NB4 (cell line): Measurements from ENCODE around the gene LRMDA.

ENCODE experiments used
- MAX ChIP-seq: IDR thresholded peaks from 2 replicates; pipeline ENCODE4 v1.6.1; 2011; ENCODE audit warnings: low read depth, low read length
- MYC ChIP-seq: IDR thresholded peaks from 2 replicates; pipeline ENCODE4 v1.6.1; 2011; ENCODE audit warnings: low read depth, low read length
- POLR2A ChIP-seq: IDR thresholded peaks from 2 replicates; pipeline ENCODE4 v1.6.1; 2011; ENCODE audit warnings: mild to moderate bottlenecking; ENCODE audit not compliant: insufficient read length; ENCODE audit errors: extremely low read depth
- TF ChIP-seq, protein P1 (sequence below): IDR thresholded peaks from one replicate; pipeline ENCODE4 v1.5.1; 2012; ENCODE audit warnings: low read depth, low read length

GRCh38 chr10:75392271-75392670 is 39.2 kb upstream of the LRMDA start:
- TF ChIP-seq, protein P1, sequence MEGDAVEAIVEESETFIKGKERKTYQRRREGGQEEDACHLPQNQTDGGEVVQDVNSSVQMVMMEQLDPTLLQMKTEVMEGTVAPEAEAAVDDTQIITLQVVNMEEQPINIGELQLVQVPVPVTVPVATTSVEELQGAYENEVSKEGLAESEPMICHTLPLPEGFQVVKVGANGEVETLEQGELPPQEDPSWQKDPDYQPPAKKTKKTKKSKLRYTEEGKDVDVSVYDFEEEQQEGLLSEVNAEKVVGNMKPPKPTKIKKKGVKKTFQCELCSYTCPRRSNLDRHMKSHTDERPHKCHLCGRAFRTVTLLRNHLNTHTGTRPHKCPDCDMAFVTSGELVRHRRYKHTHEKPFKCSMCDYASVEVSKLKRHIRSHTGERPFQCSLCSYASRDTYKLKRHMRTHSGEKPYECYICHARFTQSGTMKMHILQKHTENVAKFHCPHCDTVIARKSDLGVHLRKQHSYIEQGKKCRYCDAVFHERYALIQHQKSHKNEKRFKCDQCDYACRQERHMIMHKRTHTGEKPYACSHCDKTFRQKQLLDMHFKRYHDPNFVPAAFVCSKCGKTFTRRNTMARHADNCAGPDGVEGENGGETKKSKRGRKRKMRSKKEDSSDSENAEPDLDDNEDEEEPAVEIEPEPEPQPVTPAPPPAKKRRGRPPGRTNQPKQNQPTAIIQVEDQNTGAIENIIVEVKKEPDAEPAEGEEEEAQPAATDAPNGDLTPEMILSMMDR, result no peak
- TF ChIP-seq MAX (no peak), POLR2A (no peak), MYC (no peak)
